ENCODE data around the gene EFCAB13. TPM values are rescaled to one million over a fixed set of nuclear protein-coding genes. Genes with fewer than 3 reads are reported as not detected.

EFCAB13 gene
- total RNA-seq, 4 donors from 2014 or later, result 6.4 to 13.0 (median 11.0) TPM

DNA sequence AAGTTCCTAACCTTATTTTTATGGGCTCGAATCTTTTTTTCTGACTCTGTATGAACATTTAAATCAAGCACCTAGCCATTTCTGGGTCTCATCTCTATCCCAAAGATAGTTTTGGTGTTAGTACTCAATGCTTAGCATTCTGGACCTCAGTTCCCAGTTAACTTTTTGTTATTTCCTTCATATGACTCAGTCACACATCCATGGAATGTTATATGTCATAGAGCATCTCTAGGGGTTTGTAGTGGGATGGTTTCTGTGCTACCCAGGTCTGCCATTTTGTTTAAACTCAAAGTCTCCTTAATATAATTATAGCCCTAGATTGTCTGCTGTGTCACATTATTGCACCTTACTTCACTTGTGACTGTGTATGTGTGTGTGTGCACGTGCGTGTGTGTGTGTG lies 90.1 kb downstream of the EFCAB13 start:
- TF ChIP-seq CTCF (IDR thresholded peaks at IDR 0.05; ENCODE audit: low read depth), result no peak

GRCh38 chr17:47414612-47415011 lies 90.9 kb downstream of the EFCAB13 start:
- TF ChIP-seq CTCF (IDR thresholded peaks at IDR 0.05; ENCODE audit: low read depth), result no peak

GRCh38 chr17:47423406-47424295 lies 99.9 kb downstream of the EFCAB13 start:
- TF ChIP-seq CTCF (IDR thresholded peaks at IDR 0.05; ENCODE audit: low read depth), result no peak

DNA sequence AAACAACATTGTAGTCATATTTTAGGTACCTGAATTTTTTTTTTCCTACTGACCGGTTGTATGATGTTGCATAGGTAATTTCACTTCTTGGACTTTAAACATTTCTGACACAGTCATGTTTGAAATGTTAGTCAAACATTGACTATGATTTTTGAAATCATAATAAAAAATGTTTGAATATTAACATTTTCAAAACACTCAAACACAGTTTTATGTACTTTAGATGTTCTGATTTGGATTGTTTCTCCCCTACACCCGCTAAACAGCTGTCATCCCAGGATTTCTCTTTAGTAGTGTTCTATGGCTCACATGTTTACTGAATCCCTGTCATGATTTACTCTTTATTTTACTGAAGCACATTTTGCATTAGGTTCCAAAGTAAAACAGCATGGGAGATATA lies 104.2 kb downstream of the EFCAB13 start:
- no peak for TF ChIP-seq CTCF (IDR thresholded peaks at IDR 0.05; ENCODE audit: low read depth)

DNA sequence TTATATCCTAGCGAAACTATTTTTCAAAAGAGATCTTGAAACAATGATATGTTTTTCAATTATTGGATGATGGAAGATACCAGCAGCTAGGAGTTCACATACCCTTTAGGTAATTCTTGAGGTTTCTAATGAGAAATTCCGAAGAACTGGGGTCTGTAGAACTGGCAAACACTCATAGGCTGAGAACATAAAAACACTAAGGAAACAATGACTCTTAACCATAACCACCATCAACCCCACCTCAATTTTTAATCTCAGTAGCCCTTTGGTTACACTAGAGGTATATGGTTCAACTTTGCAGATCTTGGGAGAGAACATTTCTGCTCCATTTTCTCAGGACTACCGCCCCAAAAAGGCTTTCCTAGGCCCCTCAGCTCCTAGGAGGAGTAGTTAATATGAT lies 141.4 kb downstream of the EFCAB13 start:
- no peak for TF ChIP-seq CTCF (IDR thresholded peaks at IDR 0.05; ENCODE audit: low read depth)

- no peak for TF ChIP-seq CTCF (IDR thresholded peaks at IDR 0.05; ENCODE audit: low read depth)
Observed at GRCh38 chr17:47470836-47471235, 147.1 kb downstream of the EFCAB13 start.

Other genes starting within 250 kb of the EFCAB13 start
- gene CDC27, start 134.7 kb upstream of the EFCAB13 start, total RNA-seq, result 100 to 1,000 TPM in 1 of 4 donors, 10 to 100 TPM in 3; 62.5 to 129 (median 71.8) TPM
- gene MYL4, start 114.6 kb upstream of the EFCAB13 start, total RNA-seq, result not detected
- 10 to 100 TPM in 3 of 4 donors, 1 to 10 TPM in 1; 9.8 to 22.6 (median 13.8) TPM for gene ITGB3, start 70.1 kb upstream of the EFCAB13 start, total RNA-seq
- gene NPEPPS, start 207.2 kb downstream of the EFCAB13 start, total RNA-seq, result 100 to 1,000 TPM; 101 to 146 (median 130) TPM